H9 (cell line): ENCODE data around the gene C16orf86. TPM values are rescaled to one million over a fixed set of nuclear protein-coding genes. Genes with fewer than 3 reads are reported as not detected.
A peak's percentile ranks its signal among the peaks of the same experiment; 100 is the strongest.

Source experiments
- DNase-seq: peaks from one replicate; pipeline ENCODE4 v3.0.0-alpha.2; 2017
- H2AFZ ChIP-seq: one replicate; pipeline ENCODE4 v1.6.1; 2013; ENCODE audit warnings: mild to moderate bottlenecking, low read length, control low read depth, moderate library complexity
- H2AK5ac ChIP-seq: 2 replicates; pipeline ENCODE4 v1.6.1; 2013; ENCODE audit warnings: low read length, control low read depth, mixed read lengths; ENCODE audit not compliant: insufficient read length
- H2BK120ac ChIP-seq: one replicate; pipeline ENCODE4 v1.6.1; 2013; ENCODE audit warnings: low read depth, mild to moderate bottlenecking, low read length, control low read depth, inconsistent platforms; ENCODE audit not compliant: poor library complexity, severe bottlenecking
- H2BK12ac ChIP-seq: 2 replicates; pipeline ENCODE4 v1.6.1; 2013; ENCODE audit warnings: low read length, control low read depth, mixed read lengths, low read depth; ENCODE audit not compliant: insufficient read length
- H2BK15ac ChIP-seq: 2 replicates; pipeline ENCODE4 v1.6.1; 2013; ENCODE audit warnings: low read depth, low read length, control low read depth
- H2BK20ac ChIP-seq: one replicate; pipeline ENCODE4 v1.6.1; 2013; ENCODE audit warnings: low read depth, mild to moderate bottlenecking, low read length, control low read depth, inconsistent platforms; ENCODE audit not compliant: poor library complexity, severe bottlenecking
- H2BK5ac ChIP-seq: 2 replicates; pipeline ENCODE4 v1.6.1; 2013; ENCODE audit warnings: low read length, control low read depth, mixed read lengths; ENCODE audit not compliant: insufficient read length
- H3K14ac ChIP-seq: 2 replicates; pipeline ENCODE4 v1.6.1; 2013; ENCODE audit warnings: low read length, control low read depth; ENCODE audit not compliant: insufficient read depth
- H3K18ac ChIP-seq: 2 replicates; pipeline ENCODE4 v1.6.1; 2013; ENCODE audit warnings: low read depth, mild to moderate bottlenecking, mixed read lengths, low read length, control low read depth; ENCODE audit not compliant: insufficient read length
- H3K23ac ChIP-seq: 2 replicates; pipeline ENCODE4 v1.6.1; 2013; ENCODE audit warnings: low read length, control low read depth, mixed read lengths, low read depth; ENCODE audit not compliant: insufficient read length
- H3K23me2 ChIP-seq: 2 replicates; pipeline ENCODE4 v1.6.1; 2013; ENCODE audit warnings: low read depth, mild to moderate bottlenecking, mixed read lengths, low read length, control low read depth; ENCODE audit not compliant: insufficient read length, poor library complexity, severe bottlenecking
- H3K27ac ChIP-seq: 2 replicates; pipeline ENCODE4 v1.5.1; 2013; ENCODE audit warnings: low read length, control low read depth, mixed read lengths, low read depth; ENCODE audit not compliant: insufficient read length
- H3K27me3 ChIP-seq: 2 replicates; pipeline ENCODE4 v1.6.1; 2013; ENCODE audit warnings: low read length, control low read depth, inconsistent platforms; ENCODE audit not compliant: insufficient read depth
- H3K4ac ChIP-seq: 2 replicates; pipeline ENCODE4 v1.6.1; 2013; ENCODE audit warnings: low read depth, mild to moderate bottlenecking, control low read depth, inconsistent platforms, low read length, moderate library complexity
- H3K4me1 ChIP-seq: 2 replicates; pipeline ENCODE4 v1.6.1; 2013; ENCODE audit warnings: low read length, control low read depth, inconsistent platforms; ENCODE audit not compliant: insufficient read depth
- H3K4me2 ChIP-seq: 2 replicates; pipeline ENCODE4 v1.6.1; 2013; ENCODE audit warnings: low read length, control low read depth, mixed read lengths; ENCODE audit not compliant: insufficient read length, insufficient read depth
- H3K56ac ChIP-seq: 2 replicates; pipeline ENCODE4 v1.6.1; 2013; ENCODE audit warnings: low read depth, mild to moderate bottlenecking, mixed read lengths, low read length, control low read depth; ENCODE audit not compliant: insufficient read length
- H3K79me1 ChIP-seq: 2 replicates; pipeline ENCODE4 v1.6.1; 2013; ENCODE audit warnings: low read depth, mild to moderate bottlenecking, moderate library complexity, low read length, control low read depth, inconsistent platforms; ENCODE audit not compliant: insufficient read depth, poor library complexity, severe bottlenecking
- H3K79me2 ChIP-seq: 2 replicates; pipeline ENCODE4 v1.6.1; 2013; ENCODE audit warnings: low read length, control low read depth, inconsistent platforms; ENCODE audit not compliant: insufficient read depth
- H3K9ac ChIP-seq: 2 replicates; pipeline ENCODE4 v1.6.1; 2013; ENCODE audit warnings: low read length, control low read depth, mixed read lengths; ENCODE audit not compliant: insufficient read length; ENCODE audit errors: extremely low read depth
- H3K9me3 ChIP-seq: one replicate; pipeline ENCODE4 v1.6.1; 2013; ENCODE audit warnings: low read depth, low read length, inconsistent platforms; ENCODE audit not compliant: control insufficient read depth
- H3T11ph ChIP-seq: one replicate; pipeline ENCODE4 v1.6.1; 2013; ENCODE audit warnings: mild to moderate bottlenecking, low read length, control low read depth, inconsistent platforms
- H4K20me1 ChIP-seq: one replicate; pipeline ENCODE4 v1.6.1; 2013; ENCODE audit not compliant: control insufficient read depth, insufficient read length, insufficient read depth
- H4K5ac ChIP-seq: 2 replicates; pipeline ENCODE4 v1.6.1; 2013; ENCODE audit warnings: low read depth, mild to moderate bottlenecking, mixed read lengths, low read length, control low read depth; ENCODE audit not compliant: insufficient read length
- H4K8ac ChIP-seq: replicated peaks from 2 replicates; pipeline ENCODE4 v1.6.1; 2013; ENCODE audit warnings: low read length, control low read depth, mixed read lengths, low read depth; ENCODE audit not compliant: insufficient read length
- H4K91ac ChIP-seq: 2 replicates; pipeline ENCODE4 v1.6.1; 2013; ENCODE audit warnings: low read depth, mild to moderate bottlenecking, moderate library complexity, mixed read lengths, low read length, control low read depth; ENCODE audit not compliant: insufficient read length
- H3K27ac Mint-ChIP-seq, 3 experiments: 2 replicates in 2 of 3; 3 replicates in 1 of 3; pipeline ENCODE4 v1.8.0; 2020 to 2021; ENCODE audit warnings: mixed read lengths in 3 of 3, mild to moderate bottlenecking in 1 of 3, moderate library complexity in 1 of 3
- H3K27me3 Mint-ChIP-seq: 2 replicates; pipeline ENCODE4 v1.8.0; 2021; ENCODE audit warnings: low read depth, mild to moderate bottlenecking, moderate library complexity, mixed read lengths
- H3K36me3 Mint-ChIP-seq, 3 experiments: 2 replicates in 2 of 3; 3 replicates in 1 of 3; pipeline ENCODE4 v1.8.0; 2020 to 2021; ENCODE audit warnings: low read depth in 3 of 3, mixed read lengths in 3 of 3; ENCODE audit not compliant: insufficient read depth in 1 of 3
- H3K4me1 Mint-ChIP-seq, 2 experiments: 2 replicates each; pipeline ENCODE4 v1.8.0; 2020; ENCODE audit warnings: mixed read lengths in 2 of 2
- H3K4me3 Mint-ChIP-seq, 2 experiments: 2 replicates in 1 of 2; 3 replicates in 1 of 2; pipeline ENCODE4 v1.8.0; 2020 to 2021; ENCODE audit warnings: mild to moderate bottlenecking in 2 of 2, mixed read lengths in 2 of 2, moderate library complexity in 1 of 2
- H3K9me3 Mint-ChIP-seq, 2 experiments: 2 replicates in 1 of 2; 3 replicates in 1 of 2; pipeline ENCODE4 v1.8.0; 2020; ENCODE audit warnings: mild to moderate bottlenecking in 2 of 2, mixed read lengths in 2 of 2, moderate library complexity in 1 of 2
- WGBS: extraction: QIAGEN DNeasy Blood & Tissue Kit; methylation state at CpG from one replicate; pipeline ENCODE4 v1.1.7; 2013; ENCODE audit warnings: missing lambda C conversion rate, low lambda C conversion rate, mixed read lengths; ENCODE audit not compliant: insufficient read length; ENCODE audit errors: extremely low coverage; 5-methylcytosine and 5-hydroxymethylcytosine counted together
- total RNA-seq: library from RNA; stranded (reverse); gene quantifications from 2 replicates; pipeline ENCODE4 v1.2.1, GENCODE V29; 2021
- TF ChIP-seq, protein P1 (sequence below): fragments of 200-600 bp; sonication (generic); conservative IDR thresholded peaks from 3 replicates; pipeline ENCODE4 v1.8.0; 2021; ENCODE audit warnings: antibody characterized with exemption, mild to moderate bottlenecking

The C16orf86 gene
- total RNA-seq, 1 experiment from 2014 or later: 1.5 TPM

DNA sequence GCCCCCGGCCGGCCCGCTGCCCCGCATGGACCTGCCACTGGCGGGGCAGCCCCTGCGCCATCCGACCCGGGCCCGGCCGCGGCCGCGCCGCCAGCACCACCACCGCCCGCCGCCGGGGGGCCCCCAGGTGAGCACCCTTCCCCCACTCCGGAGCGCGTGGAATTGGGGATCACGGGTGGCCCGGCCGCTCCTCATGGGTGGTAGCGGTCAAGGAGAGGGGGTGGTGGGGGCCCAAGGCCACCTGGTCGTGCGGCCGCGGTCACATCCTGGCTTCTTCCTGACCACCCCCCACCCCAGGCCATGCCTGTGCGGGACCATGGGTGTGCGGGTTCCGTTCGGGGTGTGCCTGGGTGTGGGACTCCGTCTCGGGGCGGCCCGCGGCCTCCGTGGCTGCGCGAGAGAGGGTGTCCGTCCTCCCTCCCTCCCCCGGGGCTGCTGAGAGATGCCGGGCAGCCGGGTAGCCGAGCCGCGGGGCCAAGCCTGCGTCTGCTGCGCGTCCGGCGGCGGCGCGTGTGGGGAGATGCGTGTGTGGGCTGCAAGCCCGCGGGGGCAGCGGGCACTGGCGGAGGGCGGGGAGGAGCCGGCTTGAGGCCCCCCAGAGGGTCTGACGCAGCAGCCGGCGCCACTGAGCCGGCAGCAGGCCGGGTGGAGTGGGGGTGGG, 13.4 kb upstream of the C16orf86 start:
- H2BK15ac ChIP-seq: no peak overlapping the region
- Mint-ChIP-seq H3K4me3 (peak overlapping the region; percentile 80 to 84), H3K27ac (no peak overlapping the region), H3K9me3 (no peaks in the 10 kb centered on the region; a peak in 1 of 5 replicates), H3K4me1 (peaks cover 2 to 6% of the 10 kb centered on the region in 2 experiments; a peak in 3 of 4 replicates), H3K36me3 (peaks cover 12 to 52% (median 44%) of the 10 kb centered on the region in 3 experiments), H3K27me3 (peaks cover 5% of the 10 kb centered on the region)
- no peak overlapping the region for H2AFZ ChIP-seq
- no peak overlapping the region for H3K18ac ChIP-seq
- no peak overlapping the region for H2BK120ac ChIP-seq
- H2AK5ac ChIP-seq: no peak overlapping the region
- H3K79me2 ChIP-seq: no peaks in the 10 kb centered on the region
- no peak overlapping the region for H4K8ac ChIP-seq
- no peaks in the 10 kb centered on the region for H3K4me1 ChIP-seq
- peak overlapping the region; percentile 68 for H3K4me2 ChIP-seq
- H3K27me3 ChIP-seq: no peaks in the 10 kb centered on the region; the same call in 1 of the 2 replicates
- peak overlapping the region; percentile 67; the same call in 1 of the 2 replicates for H3K14ac ChIP-seq
- WGBS: no CpG with 5 or more reads among the region's 68 CpGs
- no peak overlapping the region for H3T11ph ChIP-seq
- no peak overlapping the region for H4K5ac ChIP-seq
- no peak overlapping the region for H3K9ac ChIP-seq
- H2BK12ac ChIP-seq: no peak overlapping the region
- H2BK20ac ChIP-seq: no peak overlapping the region
- H4K91ac ChIP-seq: no peak overlapping the region
- H3K27ac ChIP-seq: no peak overlapping the region
- TF ChIP-seq, protein P1, sequence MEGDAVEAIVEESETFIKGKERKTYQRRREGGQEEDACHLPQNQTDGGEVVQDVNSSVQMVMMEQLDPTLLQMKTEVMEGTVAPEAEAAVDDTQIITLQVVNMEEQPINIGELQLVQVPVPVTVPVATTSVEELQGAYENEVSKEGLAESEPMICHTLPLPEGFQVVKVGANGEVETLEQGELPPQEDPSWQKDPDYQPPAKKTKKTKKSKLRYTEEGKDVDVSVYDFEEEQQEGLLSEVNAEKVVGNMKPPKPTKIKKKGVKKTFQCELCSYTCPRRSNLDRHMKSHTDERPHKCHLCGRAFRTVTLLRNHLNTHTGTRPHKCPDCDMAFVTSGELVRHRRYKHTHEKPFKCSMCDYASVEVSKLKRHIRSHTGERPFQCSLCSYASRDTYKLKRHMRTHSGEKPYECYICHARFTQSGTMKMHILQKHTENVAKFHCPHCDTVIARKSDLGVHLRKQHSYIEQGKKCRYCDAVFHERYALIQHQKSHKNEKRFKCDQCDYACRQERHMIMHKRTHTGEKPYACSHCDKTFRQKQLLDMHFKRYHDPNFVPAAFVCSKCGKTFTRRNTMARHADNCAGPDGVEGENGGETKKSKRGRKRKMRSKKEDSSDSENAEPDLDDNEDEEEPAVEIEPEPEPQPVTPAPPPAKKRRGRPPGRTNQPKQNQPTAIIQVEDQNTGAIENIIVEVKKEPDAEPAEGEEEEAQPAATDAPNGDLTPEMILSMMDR: peak; percentile 62; the same call in 2 of the 3 replicates
- peaks cover 3% of the 10 kb centered on the region for H3K23me2 ChIP-seq
- no peaks in the 10 kb centered on the region for H3K79me1 ChIP-seq
- no peaks in the 10 kb centered on the region for H4K20me1 ChIP-seq
- no peak overlapping the region for H3K4ac ChIP-seq
- no peak overlapping the region for H2BK5ac ChIP-seq
- DNase-seq: no peak
- no peak overlapping the region for H3K56ac ChIP-seq
- H3K9me3 ChIP-seq: no peaks in the 10 kb centered on the region
- no peak overlapping the region for H3K23ac ChIP-seq
